Measurements from ENCODE around the gene LIX1L. TPM values are rescaled to one million over a fixed set of nuclear protein-coding genes. Genes with fewer than 3 reads are reported as not detected.
A peak's percentile ranks its signal among the peaks of the same experiment; 100 is the strongest.

The LIX1L gene
- total and polyA plus RNA-seq, 2 of the 13 experiments (the other 11 are each of a cell fraction or from before 2014, with no cell fraction given), result 8.1 to 24.9 TPM

GRCh38 chr1:145927916-145928643, 29.7 kb downstream of the LIX1L start:
- WGBS (ENCODE audit: low lambda C conversion rate), result 50% methylated on average over 20 of the region's 20 CpGs
- H4K20me1 ChIP-seq (ENCODE audit: insufficient read depth, low read length), result no peaks in the 10 kb centered on the region
- FAIRE-seq (no peak), ATAC-seq (no peak), DNase-seq (ENCODE audit: low spot score) (no peak)
- in situ Hi-C loops (cut with HindIII; ENCODE audit: extremely low pct_ligation_motif_present, low pct_unique_long_range_greater_than_20kb) (loop anchor here (5.0 kb wide), 2 partner anchors 34 to 41 kb away; partner anchors contain the start of genes ANKRD34A, ANKRD35 and POLR3GL), intact Hi-C loops (cut with micrococcal nuclease; ENCODE audit: unreplicated experiment) (loop anchor here (2.0 to 5.0 kb wide), 2 partner anchors 36 to 37 kb away; partner anchors contain the start of genes ANKRD34A and POLR3GL)
- peak overlapping the region; percentile 39 for H2AFZ ChIP-seq (ENCODE audit: low read length)
- H3K79me2 ChIP-seq (ENCODE audit: insufficient read depth, low read length), result peaks cover 15% of the 10 kb centered on the region
- H3K4me2 ChIP-seq (ENCODE audit: low read depth, low read length), result peak overlapping the region; percentile 73
- POLR2A ChIA-PET, result interaction anchor here (0.7 to 5.6 kb wide), 28 partner anchors 9 to 123 kb away, joined by 3 to 84 read pairs (median 7); partner anchors contain the start of genes ANKRD34A, ANKRD35, ITGA10 and LIX1L
- no peaks in the 10 kb centered on the region for H3K9me3 ChIP-seq (ENCODE audit: low read length)
- peak overlapping the region; percentile 77 to 95 (median 83) for H3K4me3 ChIP-seq (replicated peaks in 1 of 3; ENCODE audit: insufficient read depth in 1 of 3, low read depth in 2 of 3, low read length in 3 of 3)
- no peaks in the 10 kb centered on the region; a peak in 2 of 5 replicates for H3K27me3 ChIP-seq (ENCODE audit: control insufficient read depth in 1 of 2, insufficient read depth in 2 of 2, low read length in 2 of 2)
- peak overlapping the region; percentile 88 for H3K27ac ChIP-seq (ENCODE audit: extremely low read length, insufficient read depth, low read length)
- peaks cover 17% of the 10 kb centered on the region for H3K4me1 ChIP-seq (ENCODE audit: insufficient read depth, low read length)
- TSS peak; percentile 97 for BruUV-seq (replicated peaks)
- H3K36me3 ChIP-seq (replicated peaks in 1 of 2; ENCODE audit: control insufficient read depth in 1 of 2, insufficient read depth in 2 of 2, low read length in 2 of 2), result no peaks in the 10 kb centered on the region; a peak in 4 of 5 replicates
- H3K9ac ChIP-seq (ENCODE audit: insufficient read depth, low read depth, low read length), result peak overlapping the region; percentile 96
- CTCF ChIA-PET (ENCODE audit: low intra/inter-chr PET ratio, low total read pairs), result interaction anchor here (1.6 kb wide), 1 partner anchor 36 kb away, joined by 9 read pairs; no protein-coding TSS in a partner anchor
- TF ChIP-seq NRL (CRISPR knock-in tag; IDR thresholded peaks at IDR 0.05; ENCODE audit: borderline replicate concordance) (no peak), TEF (CRISPR knock-in tag; IDR thresholded peaks at IDR 0.05) (no peak), ZNF557 (CRISPR knock-in tag; IDR thresholded peaks at IDR 0.05) (no peak), SRY (CRISPR knock-in tag; IDR thresholded peaks at IDR 0.05) (no peak), NR2C2 (CRISPR knock-in tag; IDR thresholded peaks at IDR 0.05; ENCODE audit: borderline replicate concordance) (no peak), MLLT10 (CRISPR knock-in tag; IDR thresholded peaks at IDR 0.05) (no peak), ZNF850 (CRISPR knock-in tag; conservative IDR thresholded peaks at IDR 0.05) (no peak), ZNF234 (CRISPR knock-in tag; conservative IDR thresholded peaks at IDR 0.05) (no peak), ZNF510 (CRISPR knock-in tag; IDR thresholded peaks at IDR 0.05; ENCODE audit: low read depth) (no peak), RFXAP (CRISPR knock-in tag; IDR thresholded peaks at IDR 0.05; ENCODE audit: borderline replicate concordance) (no peak), ZNF3 (CRISPR knock-in tag; IDR thresholded peaks at IDR 0.05) (no peak), ZNF414 (CRISPR knock-in tag; IDR thresholded peaks at IDR 0.05) (0 out of 2 replicates have a peak, but pooled peaks have one; percentile 2), ZNF639 (CRISPR knock-in tag; conservative IDR thresholded peaks at IDR 0.05) (no peak), ZNF629 (CRISPR knock-in tag; conservative IDR thresholded peaks at IDR 0.05) (no peak), NFE2 (CRISPR knock-in tag; IDR thresholded peaks at IDR 0.05) (no peak), TGIF2 (CRISPR knock-in tag; IDR thresholded peaks at IDR 0.05) (no peak), ZNF644 (CRISPR knock-in tag; IDR thresholded peaks at IDR 0.05; ENCODE audit: low read depth) (no peak), ZNF775 (CRISPR knock-in tag; IDR thresholded peaks at IDR 0.05; ENCODE audit: borderline replicate concordance) (0 out of 2 replicates have a peak, but pooled peaks have one; percentile 11), HES4 (CRISPR knock-in tag; IDR thresholded peaks at IDR 0.05; ENCODE audit: borderline replicate concordance) (no peak), ZNF720 (CRISPR knock-in tag; IDR thresholded peaks at IDR 0.05) (no peak), ISX (CRISPR knock-in tag; conservative IDR thresholded peaks at IDR 0.05) (no peak), MTF1 (CRISPR knock-in tag; IDR thresholded peaks at IDR 0.05) (0 out of 2 replicates have a peak, but pooled peaks have one; percentile 37)

Data from HepG2 (cell line).